Ascending aorta (tissue), 2 donors: ENCODE measurements around the gene AHNAK2. TPM values are rescaled to one million over a fixed set of nuclear protein-coding genes. Genes with fewer than 3 reads are reported as not detected.

ENCODE experiments used
- DNase-seq, 2 donors: peaks; one replicate each; pipeline ENCODE4 v3.0.0-alpha.2; 2019; ENCODE audit warnings: low spot score in 2 of 2
- H3K27ac ChIP-seq, 2 donors: fragments of 200-600 bp; sonication (generic); one replicate each; pipeline ENCODE4 v1.5.1; 2016 to 2017; ENCODE audit warnings: mild to moderate bottlenecking in 1 of 2
- H3K27me3 ChIP-seq: fragments of 200-600 bp; sonication (generic); one replicate; pipeline ENCODE4 v1.5.1; 2017
- H3K36me3 ChIP-seq, 2 donors: fragments of 200-600 bp; sonication (generic); one replicate each; pipeline ENCODE4 v1.5.1; 2016
- H3K4me1 ChIP-seq, 2 donors: fragments of 200-600 bp; sonication (generic); one replicate each; pipeline ENCODE4 v1.5.1; 2016 to 2017; ENCODE audit warnings: mild to moderate bottlenecking in 1 of 2
- H3K4me3 ChIP-seq, 2 donors: fragments of 200-600 bp; sonication (generic); one replicate each; pipeline ENCODE4 v1.5.1; 2016 to 2017; ENCODE audit warnings: mild to moderate bottlenecking in 1 of 2
- H3K9me3 ChIP-seq, 2 donors: fragments of 200-600 bp; sonication (generic); one replicate each; pipeline ENCODE4 v1.5.1; 2016
- intact Hi-C: fragments of 100-400 bp; cut with DNase I; formaldehyde crosslinking; loops from one replicate; pipeline ENCODE4 v1.15.1; 2023
- total RNA-seq: library from RNA; depleted of rRNA; stranded (reverse); fragments of >200 nt; gene quantifications from one replicate; pipeline ENCODE4 v1.1.0, GENCODE V29; 2016
- TF ChIP-seq, protein P1 (sequence below), 3 experiments: fragments of 200-600 bp in 2 of 3; fragments of 450-650 bp in 1 of 3; sonication (generic) in 2 of 3; IDR thresholded peaks; one replicate each; pipeline ENCODE4 v1.5.1; 2016 to 2019; ENCODE audit warnings: antibody characterized with exemption in 3 of 3, mild to moderate bottlenecking in 1 of 3, moderate library complexity in 1 of 3

AHNAK2 gene
- total RNA-seq, 1 donor from 2014 or later = 35.5 TPM

DNA sequence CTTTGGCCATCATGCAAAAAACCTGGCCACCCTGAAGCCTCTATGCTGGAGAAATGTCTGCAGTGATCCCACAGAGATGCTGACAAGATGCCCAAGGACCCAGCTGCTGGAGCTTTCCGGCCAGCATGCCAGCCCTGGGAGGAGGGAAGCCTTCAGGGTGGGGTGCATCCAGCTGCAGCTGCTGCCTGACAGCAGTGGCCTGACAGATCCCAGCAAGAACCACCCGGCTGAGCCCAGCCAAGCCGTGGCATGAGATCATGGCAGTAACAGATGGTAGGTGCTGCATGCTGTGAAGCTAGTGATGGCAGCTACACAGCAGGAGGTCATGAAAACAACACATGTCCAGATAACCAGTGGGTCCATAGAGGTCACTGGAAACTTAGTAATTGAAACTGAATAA is 21.2 kb upstream of the AHNAK2 start:
- Histone ChIP-seq H3K27ac (no peak overlapping the region), H3K4me3 (no peak overlapping the region), H3K36me3 (no peaks in the 10 kb centered on the region), H3K4me1 (no peaks in the 10 kb centered on the region), H3K9me3 (no peaks in the 10 kb centered on the region), H3K27me3 (no peaks in the 10 kb centered on the region)
- DNase-seq = no peak
- intact Hi-C loops = no loop called here
- TF ChIP-seq, protein P1, sequence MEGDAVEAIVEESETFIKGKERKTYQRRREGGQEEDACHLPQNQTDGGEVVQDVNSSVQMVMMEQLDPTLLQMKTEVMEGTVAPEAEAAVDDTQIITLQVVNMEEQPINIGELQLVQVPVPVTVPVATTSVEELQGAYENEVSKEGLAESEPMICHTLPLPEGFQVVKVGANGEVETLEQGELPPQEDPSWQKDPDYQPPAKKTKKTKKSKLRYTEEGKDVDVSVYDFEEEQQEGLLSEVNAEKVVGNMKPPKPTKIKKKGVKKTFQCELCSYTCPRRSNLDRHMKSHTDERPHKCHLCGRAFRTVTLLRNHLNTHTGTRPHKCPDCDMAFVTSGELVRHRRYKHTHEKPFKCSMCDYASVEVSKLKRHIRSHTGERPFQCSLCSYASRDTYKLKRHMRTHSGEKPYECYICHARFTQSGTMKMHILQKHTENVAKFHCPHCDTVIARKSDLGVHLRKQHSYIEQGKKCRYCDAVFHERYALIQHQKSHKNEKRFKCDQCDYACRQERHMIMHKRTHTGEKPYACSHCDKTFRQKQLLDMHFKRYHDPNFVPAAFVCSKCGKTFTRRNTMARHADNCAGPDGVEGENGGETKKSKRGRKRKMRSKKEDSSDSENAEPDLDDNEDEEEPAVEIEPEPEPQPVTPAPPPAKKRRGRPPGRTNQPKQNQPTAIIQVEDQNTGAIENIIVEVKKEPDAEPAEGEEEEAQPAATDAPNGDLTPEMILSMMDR (IDR thresholded peaks at IDR 0.05) = no peak

- no peak overlapping the region for H3K27ac ChIP-seq
- no peaks in the 10 kb centered on the region for H3K4me1 ChIP-seq
- TF ChIP-seq, protein P1 (IDR thresholded peaks at IDR 0.05) = no peak
- no peaks in the 10 kb centered on the region for H3K9me3 ChIP-seq
- no peak for DNase-seq
- H3K36me3 ChIP-seq = no peaks in the 10 kb centered on the region
- no peaks in the 10 kb centered on the region for H3K27me3 ChIP-seq
- no peak overlapping the region for H3K4me3 ChIP-seq
- intact Hi-C loops = no loop called here
These were observed 20.6 kb upstream of the AHNAK2 start for GRCh38 chr14:104998801-104999200.

GRCh38 chr14:104996483-104996882 is 18.3 kb upstream of the AHNAK2 start:
- no peak for DNase-seq
- TF ChIP-seq, protein P1 (IDR thresholded peaks at IDR 0.05) = no peak
- intact Hi-C loops = no loop called here
- Histone ChIP-seq H3K4me1 (no peaks in the 10 kb centered on the region), H3K27me3 (no peaks in the 10 kb centered on the region), H3K4me3 (no peak overlapping the region), H3K27ac (no peak overlapping the region), H3K36me3 (peaks cover 0 to 9% of the 10 kb centered on the region in 2 donors), H3K9me3 (no peaks in the 10 kb centered on the region)

DNA sequence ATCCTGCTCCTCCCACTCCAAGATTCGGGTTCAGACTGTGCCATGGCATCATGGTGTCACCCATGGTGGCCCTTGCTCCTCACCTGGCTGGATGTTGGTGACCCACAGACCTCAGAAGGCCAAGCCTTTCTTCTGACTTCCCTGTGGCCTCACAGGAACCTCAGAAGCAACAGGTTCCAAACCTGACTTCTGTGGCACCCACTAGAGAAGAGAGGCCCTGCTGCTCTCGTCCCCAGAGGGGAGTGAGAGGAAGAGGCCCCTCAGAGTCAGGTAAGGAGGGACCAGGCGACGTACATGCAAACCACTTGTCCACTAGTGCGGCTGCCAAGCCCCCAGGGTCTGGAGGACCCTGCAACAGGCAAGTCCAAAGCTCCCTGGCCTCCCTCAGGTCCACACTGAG is 17.9 kb upstream of the AHNAK2 start:
- intact Hi-C loops = no loop called here
- Histone ChIP-seq H3K4me1 (no peaks in the 10 kb centered on the region), H3K36me3 (peaks cover 0 to 9% of the 10 kb centered on the region in 2 donors), H3K4me3 (no peak overlapping the region), H3K27ac (no peak overlapping the region), H3K27me3 (no peaks in the 10 kb centered on the region), H3K9me3 (no peaks in the 10 kb centered on the region)
- DNase-seq = no peak
- TF ChIP-seq, protein P1 (IDR thresholded peaks at IDR 0.05) = no peak

DNA sequence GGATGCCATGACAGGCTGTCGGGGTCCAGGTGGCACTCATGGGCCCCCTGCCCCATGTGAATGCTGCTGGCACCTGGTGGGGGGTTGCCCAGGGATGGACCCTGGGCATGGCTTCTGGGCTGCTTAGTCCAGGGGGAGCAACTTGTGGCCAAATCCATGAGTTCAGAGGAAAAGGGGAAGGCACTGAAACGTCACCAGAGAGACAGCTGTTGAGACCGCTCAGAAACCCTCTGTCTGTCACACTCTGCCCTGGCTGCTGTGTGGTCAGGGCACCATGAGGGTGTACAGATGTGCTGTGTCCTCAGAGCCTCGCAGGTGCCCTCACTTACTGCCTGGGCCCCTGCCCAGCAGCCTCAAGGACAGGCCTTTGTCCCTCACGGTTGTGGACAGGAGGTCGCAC is 16.8 kb upstream of the AHNAK2 start:
- TF ChIP-seq, protein P1 (IDR thresholded peaks at IDR 0.05) = no peak
- Histone ChIP-seq H3K36me3 (peaks cover 0 to 9% of the 10 kb centered on the region in 2 donors), H3K4me3 (no peak overlapping the region), H3K9me3 (no peaks in the 10 kb centered on the region), H3K27me3 (no peaks in the 10 kb centered on the region), H3K27ac (no peak overlapping the region), H3K4me1 (no peaks in the 10 kb centered on the region)
- intact Hi-C loops = no loop called here
- no peak for DNase-seq
